Upper lobe of left lung (tissue), 6 donors: ENCODE measurements around the gene DCP2. TPM values are rescaled to one million over a fixed set of nuclear protein-coding genes. Genes with fewer than 3 reads are reported as not detected.

Experiments
- ATAC-seq, 2 donors: fragments of 200-7000 bp; cut with Tn5 transposase; one replicate each; pipeline ENCODE4 v1.9.1; 2022; ENCODE audit warnings: mild to moderate bottlenecking in 2 of 2, moderate library complexity in 2 of 2; ENCODE audit not compliant: low FRiP score in 2 of 2
- DNase-seq, 2 donors: peaks; one replicate each; pipeline ENCODE4 v3.0.0-alpha.2; 2019 to 2020
- H3K27ac ChIP-seq, 4 donors: fragments of 200-600 bp; sonication (generic); one replicate each; pipeline ENCODE4 v1.5.1; 2016 to 2019
- H3K27me3 ChIP-seq, 4 donors: fragments of 200-600 bp; sonication (generic); one replicate each; pipeline ENCODE4 v1.5.1; 2017 to 2019
- H3K36me3 ChIP-seq, 4 donors: fragments of 200-600 bp; sonication (generic); one replicate each; pipeline ENCODE4 v1.5.1; 2016 to 2019
- H3K4me1 ChIP-seq, 4 donors: fragments of 200-600 bp; sonication (generic); one replicate each; pipeline ENCODE4 v1.5.1; 2018 to 2019
- H3K4me3 ChIP-seq, 4 donors: fragments of 200-600 bp; sonication (generic); one replicate each; pipeline ENCODE4 v1.5.1; 2017 to 2019; ENCODE audit warnings: mild to moderate bottlenecking in 2 of 4, moderate library complexity in 1 of 4
- H3K9me3 ChIP-seq, 4 donors: fragments of 200-600 bp; sonication (generic); one replicate each; pipeline ENCODE4 v1.5.1; 2018 to 2019
- CTCF ChIP-seq, 6 experiments: fragments of 450-650 bp in 4 of 6; fragments of 200-600 bp in 2 of 6; sonication (generic) in 2 of 6; IDR thresholded peaks; one replicate each; pipeline ENCODE4 v1.5.1; 2016 to 2019; ENCODE audit warnings: antibody characterized with exemption in 6 of 6
- EP300 ChIP-seq, 4 donors: sonication (generic); formaldehyde crosslinking; IDR thresholded peaks; one replicate each; pipeline ENCODE4 v1.5.1; 2017; ENCODE audit warnings: antibody characterized with exemption in 4 of 4, control low read depth in 2 of 4
- POLR2A ChIP-seq, 4 donors: fragments of 450-650 bp; IDR thresholded peaks; one replicate each; pipeline ENCODE4 v1.5.1; 2016 to 2017; ENCODE audit warnings: antibody characterized with exemption in 4 of 4, mild to moderate bottlenecking in 2 of 4
- POLR2AphosphoS5 ChIP-seq, 2 donors: sonication (generic); formaldehyde crosslinking; IDR thresholded peaks; one replicate each; pipeline ENCODE4 v1.5.1; 2017; ENCODE audit warnings: antibody characterized with exemption in 2 of 2
- WGBS, 2 donors: methylation state at CpG; one replicate each; pipeline ENCODE4 v1.1.5; 2017 to 2018; 5-methylcytosine and 5-hydroxymethylcytosine counted together
- total RNA-seq, 6 donors: library from RNA; depleted of rRNA in 4 of 6; stranded (reverse); fragments of >200 nt in 4 of 6; gene quantifications; one replicate each; pipeline versions ENCODE4 v1.1.0 to v1.2.1, GENCODE V29; 2016 to 2021
- donor health status: DM: no; HTN: no; CAD: no; lungs with moderate emphysema.
- donor health status: DM: no; HTN: yes; CAD: no; lungs with severe emphysema.

Gene DCP2
- total RNA-seq, 6 donors from 2014 or later = 17.8 to 111 (median 53.2) TPM

- H3K36me3 ChIP-seq = peaks cover 0 to 24% (median 5%) of the 10 kb centered on the region in 4 donors
- no peak for ATAC-seq
- no peaks in the 10 kb centered on the region for H3K27me3 ChIP-seq
- H3K9me3 ChIP-seq = no peaks in the 10 kb centered on the region
- WGBS, 2 donors = 49 to 58% methylated on average over 6 of the region's 6 CpGs
- H3K27ac ChIP-seq = no peak overlapping the region
- no peak for DNase-seq
- no peak overlapping the region for H3K4me3 ChIP-seq
- peaks cover 0 to 10% (median 3%) of the 10 kb centered on the region in 4 donors for H3K4me1 ChIP-seq
- TF ChIP-seq EP300 (IDR thresholded peaks at IDR 0.05) (no peak), POLR2A (IDR thresholded peaks at IDR 0.05) (no peak), POLR2AphosphoS5 (IDR thresholded peaks at IDR 0.05) (no peak), CTCF (IDR thresholded peaks at IDR 0.05) (no peak)
Observed at GRCh38 chr5:113058706-113059226, 82.2 kb downstream of the DCP2 start.

GRCh38 chr5:113059232-113060040 is 82.8 kb downstream of the DCP2 start:
- ATAC-seq (peak in 1 of 2 donors; percentile 67), DNase-seq (no peak)
- Histone ChIP-seq H3K4me3 (no peak overlapping the region), H3K9me3 (no peaks in the 10 kb centered on the region), H3K27me3 (no peaks in the 10 kb centered on the region), H3K4me1 (peaks cover 0 to 10% (median 3%) of the 10 kb centered on the region in 4 donors), H3K36me3 (peaks cover 0 to 29% (median 5%) of the 10 kb centered on the region in 4 donors), H3K27ac (no peak overlapping the region)
- TF ChIP-seq POLR2A (IDR thresholded peaks at IDR 0.05) = no peak
- TF ChIP-seq CTCF (IDR thresholded peaks at IDR 0.05) = no peak
- TF ChIP-seq EP300 (IDR thresholded peaks at IDR 0.05) = no peak
- no peak for TF ChIP-seq POLR2AphosphoS5 (IDR thresholded peaks at IDR 0.05)
- 62 to 81% methylated on average over 19 of the region's 19 CpGs for WGBS, 2 donors

- ATAC-seq = no peak
Observed at GRCh38 chr5:113060408-113061025, 83.9 kb downstream of the DCP2 start.

More at GRCh38 chr5:113060408-113061025, 83.9 kb downstream of the DCP2 start:
- Histone ChIP-seq H3K36me3 (peaks cover 0 to 31% (median 5%) of the 10 kb centered on the region in 4 donors), H3K4me3 (no peak overlapping the region), H3K4me1 (peaks cover 0 to 10% (median 3%) of the 10 kb centered on the region in 4 donors), H3K27me3 (no peaks in the 10 kb centered on the region), H3K27ac (no peak overlapping the region), H3K9me3 (no peaks in the 10 kb centered on the region)
- TF ChIP-seq POLR2A (IDR thresholded peaks at IDR 0.05) (no peak), CTCF (IDR thresholded peaks at IDR 0.05) (no peak), POLR2AphosphoS5 (IDR thresholded peaks at IDR 0.05) (no peak), EP300 (IDR thresholded peaks at IDR 0.05) (no peak)
- no peak for DNase-seq
- 94 to 96% methylated on average over 4 of the region's 4 CpGs for WGBS, 2 donors
